Body of pancreas (tissue), 4 donors: ENCODE data around the gene FHOD3. TPM values are rescaled to one million over a fixed set of nuclear protein-coding genes. Genes with fewer than 3 reads are reported as not detected.

Experiments
- ATAC-seq: fragments of 150-250 bp; one replicate; pipeline ENCODE4 v1.9.1; 2016
- DNase-seq, 4 donors: peaks; one replicate each; pipeline ENCODE4 v3.0.0-alpha.2; 2019
- H3K27ac ChIP-seq, 4 donors: fragments of 200-600 bp; sonication (generic); 1 replicate in 3 of 4; 2 replicates in 1 of 4; pipeline versions ENCODE4 v1.5.1 to v1.6.1; 2016 to 2019; ENCODE audit warnings: mild to moderate bottlenecking in 1 of 4, mixed read lengths in 1 of 4, moderate library complexity in 1 of 4
- H3K27me3 ChIP-seq, 2 donors: fragments of 200-600 bp; sonication (generic); one replicate each; pipeline ENCODE4 v1.6.0; 2016; ENCODE audit warnings: mild to moderate bottlenecking in 1 of 2
- H3K36me3 ChIP-seq, 2 donors: fragments of 200-600 bp; sonication (generic); replicated peaks in 1 of 2; 2 replicates each; pipeline ENCODE4 v1.5.1; 2016; ENCODE audit warnings: low read depth in 2 of 2; ENCODE audit not compliant: insufficient read depth in 1 of 2
- H3K4me1 ChIP-seq: fragments of 200-600 bp; sonication (generic); one replicate; pipeline ENCODE4 v1.6.0; 2016
- H3K4me3 ChIP-seq, 2 donors: fragments of 200-600 bp; sonication (generic); 1 replicate in 1 of 2; 2 replicates in 1 of 2; pipeline ENCODE4 v1.5.1; 2016 to 2019
- H3K9me3 ChIP-seq, 3 donors: fragments of 200-600 bp; sonication (generic); 1 replicate in 2 of 3; 2 replicates in 1 of 3; pipeline ENCODE4 v1.5.1; 2016
- CTCF ChIP-seq, 7 experiments: fragments of 450-650 bp in 4 of 7; fragments of 200-600 bp in 3 of 7; sonication (generic) in 3 of 7; IDR thresholded peaks; one replicate each; pipeline ENCODE4 v1.5.1; 2016 to 2019; ENCODE audit warnings: antibody characterized with exemption in 7 of 7
- POLR2A ChIP-seq, 3 donors: fragments of 450-650 bp; IDR thresholded peaks; one replicate each; pipeline ENCODE4 v1.6.1; 2016; ENCODE audit warnings: antibody characterized with exemption in 3 of 3, mild to moderate bottlenecking in 2 of 3
- WGBS, 2 donors: methylation state at CpG; one replicate each; pipeline ENCODE4 v1.1.5; 2017; 5-methylcytosine and 5-hydroxymethylcytosine counted together
- intact Hi-C: fragments of 100-400 bp; cut with DNase I; formaldehyde crosslinking; loops from one replicate; pipeline ENCODE4 v1.15.1; 2023
- total RNA-seq, 2 donors: library from RNA; depleted of rRNA; stranded (reverse); fragments of >200 nt; gene quantifications; one replicate each; pipeline ENCODE4 v1.1.0, GENCODE V29; 2016

Gene FHOD3
- total RNA-seq, 2 donors from 2014 or later, result 0.52 to 2.0 TPM

GRCh38 chr18:36530676-36531405, 233.3 kb downstream of the FHOD3 start:
- Histone ChIP-seq H3K4me1 (no peaks in the 10 kb centered on the region), H3K27ac (no peak overlapping the region), H3K9me3 (no peaks in the 10 kb centered on the region), H3K27me3 (no peaks in the 10 kb centered on the region), H3K4me3 (no peak overlapping the region), H3K36me3 (no peaks in the 10 kb centered on the region)
- ATAC-seq (no peak), DNase-seq (no peak)
- intact Hi-C loops, result no loop called here
- 82 to 86% methylated on average over 4 of the region's 4 CpGs for WGBS, 2 donors
- TF ChIP-seq CTCF (IDR thresholded peaks at IDR 0.05) (no peak), POLR2A (IDR thresholded peaks at IDR 0.05) (no peak)

GRCh38 chr18:36531636-36532035, 234.1 kb downstream of the FHOD3 start:
- Histone ChIP-seq H3K4me1 (no peaks in the 10 kb centered on the region), H3K27ac (no peak overlapping the region), H3K9me3 (no peaks in the 10 kb centered on the region), H3K36me3 (no peaks in the 10 kb centered on the region), H3K27me3 (no peaks in the 10 kb centered on the region), H3K4me3 (no peak overlapping the region)
- intact Hi-C loops, result no loop called here
- 87 to 96% methylated on average over 7 of the region's 7 CpGs for WGBS, 2 donors
- ATAC-seq, result no peak
- TF ChIP-seq CTCF (IDR thresholded peaks at IDR 0.05), result no peak
- TF ChIP-seq POLR2A (IDR thresholded peaks at IDR 0.05), result no peak
- no peak for DNase-seq

- H3K4me1 ChIP-seq, result no peaks in the 10 kb centered on the region
- no peak overlapping the region for H3K4me3 ChIP-seq
- DNase-seq (no peak), ATAC-seq (no peak)
- H3K27me3 ChIP-seq, result no peaks in the 10 kb centered on the region
- no peaks in the 10 kb centered on the region for H3K9me3 ChIP-seq
- no peak overlapping the region for H3K27ac ChIP-seq
- WGBS, 2 donors, result 88 to 94% methylated on average over 5 of the region's 5 CpGs
- intact Hi-C loops, result no loop called here
- TF ChIP-seq POLR2A (IDR thresholded peaks at IDR 0.05), result no peak
- no peaks in the 10 kb centered on the region for H3K36me3 ChIP-seq
These were observed 234.9 kb downstream of the FHOD3 start for GRCh38 chr18:36532394-36532793.

- Histone ChIP-seq H3K27me3 (no peaks in the 10 kb centered on the region), H3K36me3 (no peaks in the 10 kb centered on the region), H3K4me3 (no peak overlapping the region), H3K9me3 (no peaks in the 10 kb centered on the region), H3K27ac (no peak overlapping the region), H3K4me1 (no peaks in the 10 kb centered on the region)
- intact Hi-C loops, result no loop called here
- no peak for DNase-seq
- TF ChIP-seq CTCF (IDR thresholded peaks at IDR 0.05), result no peak
- no peak for TF ChIP-seq POLR2A (IDR thresholded peaks at IDR 0.05)
- no peak for ATAC-seq
- WGBS, 2 donors, result 79 to 83% methylated on average over 5 of the region's 5 CpGs
These were observed 235.3 kb downstream of the FHOD3 start for GRCh38 chr18:36532815-36533214.

- intact Hi-C loops, result no loop called here
- ATAC-seq, result no peak
- Histone ChIP-seq H3K4me3 (no peak overlapping the region), H3K36me3 (no peaks in the 10 kb centered on the region), H3K4me1 (no peaks in the 10 kb centered on the region), H3K9me3 (no peaks in the 10 kb centered on the region), H3K27me3 (no peaks in the 10 kb centered on the region), H3K27ac (no peak overlapping the region)
- TF ChIP-seq CTCF (IDR thresholded peaks at IDR 0.05), result no peak
- TF ChIP-seq POLR2A (IDR thresholded peaks at IDR 0.05), result no peak
- DNase-seq, result no peak
- 89 to 95% methylated on average over 7 to 8 of the region's 8 CpGs for WGBS, 2 donors
These were observed 236.1 kb downstream of the FHOD3 start for GRCh38 chr18:36533446-36534153.
